Tibial artery (tissue), 4 donors: ENCODE results near the gene TMEM147.
A peak's percentile ranks its signal among the peaks of the same experiment; 100 is the strongest.

ENCODE experiments used
- DNase-seq, 2 donors: peaks; one replicate each; pipeline ENCODE4 v3.0.0-alpha.2; 2019
- H3K27ac ChIP-seq, 2 donors: fragments of 200-600 bp; sonication (generic) in 1 of 2; 1 replicate in 1 of 2; 2 replicates in 1 of 2; pipeline ENCODE4 v1.5.1; 2018 to 2019; ENCODE audit warnings: mild to moderate bottlenecking in 1 of 2
- H3K27me3 ChIP-seq, 2 donors: fragments of 200-600 bp; sonication (generic) in 1 of 2; one replicate each; pipeline versions ENCODE4 v1.5.1 to v1.6.0; 2016 to 2019
- H3K36me3 ChIP-seq, 3 donors: fragments of 200-600 bp; sonication (generic) in 2 of 3; one replicate each; pipeline ENCODE4 v1.5.1; 2016 to 2019; ENCODE audit warnings: mild to moderate bottlenecking in 2 of 3
- H3K4me1 ChIP-seq, 4 donors: fragments of 200-600 bp; sonication (generic) in 2 of 4; 1 replicate in 3 of 4; 2 replicates in 1 of 4; pipeline ENCODE4 v1.5.1; 2016 to 2019
- H3K4me3 ChIP-seq, 2 donors: fragments of 200-600 bp; sonication (generic) in 1 of 2; 1 replicate in 1 of 2; 2 replicates in 1 of 2; pipeline ENCODE4 v1.5.1; 2018 to 2019; ENCODE audit warnings: mild to moderate bottlenecking in 2 of 2
- H3K9me3 ChIP-seq, 3 donors: fragments of 200-600 bp; sonication (generic) in 1 of 3; one replicate each; pipeline ENCODE4 v1.5.1; 2016 to 2019
- intact Hi-C: fragments of 100-400 bp; cut with DNase I; formaldehyde crosslinking; loops from one replicate; pipeline ENCODE4 v1.15.0; 2023; ENCODE audit warnings: low total_unique reads
- TF ChIP-seq, protein P1 (sequence below), 2 experiments: fragments of 200-600 bp in 1 of 2; fragments of 450-650 bp in 1 of 2; IDR thresholded peaks; one replicate each; pipeline ENCODE4 v1.5.1; 2017 to 2019; ENCODE audit warnings: antibody characterized with exemption in 2 of 2, mild to moderate bottlenecking in 1 of 2, moderate library complexity in 1 of 2

Gene TMEM147

DNA sequence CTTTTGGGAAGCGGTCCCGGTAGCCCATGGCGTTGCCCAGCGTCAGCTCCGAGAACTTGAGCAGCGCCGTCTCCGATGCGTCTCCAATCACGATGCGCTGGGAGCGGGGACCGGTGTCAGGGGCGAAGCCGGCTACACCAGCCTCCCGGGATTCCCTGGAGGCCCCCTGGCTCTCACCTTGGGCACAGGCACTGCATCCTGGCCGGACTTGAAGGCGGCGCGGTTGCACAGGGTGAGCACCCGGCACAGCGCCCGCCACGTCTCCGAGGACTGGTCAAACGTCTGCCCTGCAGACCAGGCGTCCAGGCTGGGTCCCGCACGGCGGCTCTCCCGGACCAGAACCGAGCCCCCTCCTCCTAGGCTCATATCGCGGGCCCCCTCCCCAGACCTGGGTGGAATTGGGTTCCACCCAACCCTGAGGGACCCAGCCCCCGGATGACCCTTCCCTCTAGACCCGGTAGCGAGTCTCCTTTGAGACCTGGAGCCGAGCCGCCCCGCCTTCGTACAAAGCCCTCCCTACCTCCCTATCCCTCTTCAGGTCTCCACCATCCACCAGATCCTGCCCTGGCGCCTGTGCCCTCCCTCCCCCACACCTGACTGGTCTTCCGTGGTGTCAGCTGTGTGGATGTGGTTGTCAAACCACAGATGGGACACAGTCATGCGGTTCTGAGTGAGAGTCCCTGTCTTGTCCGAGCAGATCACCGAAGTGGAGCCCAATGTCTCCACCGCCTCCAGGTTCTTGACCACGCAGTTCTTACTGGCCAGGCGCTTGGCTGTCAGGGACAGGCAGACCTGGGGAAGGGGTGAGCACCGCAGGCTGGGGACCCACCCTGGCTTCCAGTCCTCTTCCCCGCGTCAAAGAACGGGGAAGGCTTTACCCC, 13.2 kb downstream of the TMEM147 start:
- Histone ChIP-seq H3K4me1 (peaks cover 0 to 12% (median 9%) of the 10 kb centered on the region in 4 donors), H3K36me3 (no peaks in the 10 kb centered on the region), H3K27ac (no peak overlapping the region), H3K4me3 (peak overlapping the region in 1 of 2 donors; percentile 31), H3K27me3 (peaks cover 0 to 62% of the 10 kb centered on the region in 2 donors), H3K9me3 (no peaks in the 10 kb centered on the region)
- peak in 1 of 2 donors; percentile 6 for DNase-seq
- intact Hi-C loops: no loop called here
- TF ChIP-seq, protein P1, sequence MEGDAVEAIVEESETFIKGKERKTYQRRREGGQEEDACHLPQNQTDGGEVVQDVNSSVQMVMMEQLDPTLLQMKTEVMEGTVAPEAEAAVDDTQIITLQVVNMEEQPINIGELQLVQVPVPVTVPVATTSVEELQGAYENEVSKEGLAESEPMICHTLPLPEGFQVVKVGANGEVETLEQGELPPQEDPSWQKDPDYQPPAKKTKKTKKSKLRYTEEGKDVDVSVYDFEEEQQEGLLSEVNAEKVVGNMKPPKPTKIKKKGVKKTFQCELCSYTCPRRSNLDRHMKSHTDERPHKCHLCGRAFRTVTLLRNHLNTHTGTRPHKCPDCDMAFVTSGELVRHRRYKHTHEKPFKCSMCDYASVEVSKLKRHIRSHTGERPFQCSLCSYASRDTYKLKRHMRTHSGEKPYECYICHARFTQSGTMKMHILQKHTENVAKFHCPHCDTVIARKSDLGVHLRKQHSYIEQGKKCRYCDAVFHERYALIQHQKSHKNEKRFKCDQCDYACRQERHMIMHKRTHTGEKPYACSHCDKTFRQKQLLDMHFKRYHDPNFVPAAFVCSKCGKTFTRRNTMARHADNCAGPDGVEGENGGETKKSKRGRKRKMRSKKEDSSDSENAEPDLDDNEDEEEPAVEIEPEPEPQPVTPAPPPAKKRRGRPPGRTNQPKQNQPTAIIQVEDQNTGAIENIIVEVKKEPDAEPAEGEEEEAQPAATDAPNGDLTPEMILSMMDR (IDR thresholded peaks at IDR 0.05): no peak

DNA sequence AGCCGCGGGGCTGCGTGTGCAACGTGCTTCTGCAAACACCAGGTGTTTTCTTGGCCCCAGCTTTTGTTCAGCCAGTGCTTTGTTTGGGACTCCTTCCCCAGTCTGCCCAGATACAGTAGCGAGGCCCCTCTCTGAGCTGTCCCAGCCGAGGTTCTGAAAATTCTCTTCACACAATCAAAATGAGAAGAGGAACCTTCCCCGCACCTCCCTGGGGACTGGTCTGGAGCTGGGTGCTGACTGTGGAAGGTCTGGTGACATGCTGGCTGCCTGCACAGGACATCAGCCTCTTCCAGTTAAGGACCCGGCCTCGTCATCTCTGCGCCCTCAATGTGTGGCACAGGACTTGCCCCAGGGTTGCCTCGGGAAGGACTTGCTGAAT, 13.8 kb downstream of the TMEM147 start:
- DNase-seq: no peak
- TF ChIP-seq, protein P1 (IDR thresholded peaks at IDR 0.05): no peak
- H3K36me3 ChIP-seq: no peaks in the 10 kb centered on the region
- H3K4me3 ChIP-seq: no peak overlapping the region
- intact Hi-C loops: no loop called here
- H3K9me3 ChIP-seq: no peaks in the 10 kb centered on the region
- peaks cover 0 to 12% (median 9%) of the 10 kb centered on the region in 4 donors for H3K4me1 ChIP-seq
- no peak overlapping the region for H3K27ac ChIP-seq
- peaks cover 0 to 65% of the 10 kb centered on the region in 2 donors for H3K27me3 ChIP-seq

DNA sequence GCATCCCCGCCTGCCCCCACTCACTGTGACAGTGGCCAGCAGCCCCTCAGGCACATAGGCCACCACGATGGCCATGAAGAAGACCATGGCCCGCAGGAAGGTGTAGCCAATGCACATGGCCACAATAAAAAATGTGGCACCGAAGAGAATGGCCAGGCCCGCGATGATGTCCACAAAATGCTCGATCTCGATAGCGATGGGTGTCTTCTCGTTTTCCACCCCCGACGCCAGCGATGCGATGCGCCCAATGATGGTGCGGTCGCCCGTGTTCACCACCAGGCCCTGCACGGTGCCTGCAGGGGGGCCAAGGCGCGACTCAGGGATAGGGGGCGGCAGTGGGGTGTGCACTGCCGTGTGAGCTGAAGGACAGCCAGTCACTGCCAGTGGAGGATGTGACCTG, 14.4 kb downstream of the TMEM147 start:
- Histone ChIP-seq H3K27me3 (peaks cover 0 to 69% of the 10 kb centered on the region in 2 donors), H3K27ac (no peak overlapping the region), H3K4me3 (no peak overlapping the region), H3K4me1 (peaks cover 0 to 12% (median 9%) of the 10 kb centered on the region in 4 donors), H3K9me3 (no peaks in the 10 kb centered on the region), H3K36me3 (no peaks in the 10 kb centered on the region)
- intact Hi-C loops: no loop called here
- TF ChIP-seq, protein P1 (IDR thresholded peaks at IDR 0.05): no peak
- no peak for DNase-seq

DNA sequence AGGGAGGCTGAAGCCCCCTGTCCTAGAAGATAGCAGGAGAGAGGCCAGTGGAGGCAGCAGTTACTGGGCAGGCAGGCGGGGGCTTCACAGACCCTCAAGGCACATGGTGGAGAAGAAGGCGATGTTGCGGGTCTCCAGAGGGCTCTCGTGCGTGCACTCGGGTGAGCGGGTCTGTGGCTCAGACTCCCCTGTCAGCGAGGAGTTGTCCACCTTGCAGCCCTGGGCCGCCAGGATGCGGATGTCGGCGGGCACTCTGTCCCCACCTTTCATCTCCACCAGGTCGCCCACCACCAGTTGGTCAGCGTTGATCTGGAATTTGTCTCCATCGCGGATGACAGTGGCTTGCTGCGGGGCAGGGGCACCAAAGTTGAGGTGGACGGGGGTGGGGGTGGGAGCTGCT, 14.8 kb downstream of the TMEM147 start:
- H3K27ac ChIP-seq: no peak overlapping the region
- TF ChIP-seq, protein P1 (IDR thresholded peaks at IDR 0.05): no peak
- intact Hi-C loops: no loop called here
- no peaks in the 10 kb centered on the region for H3K9me3 ChIP-seq
- no peaks in the 10 kb centered on the region for H3K36me3 ChIP-seq
- peaks cover 0 to 12% (median 9%) of the 10 kb centered on the region in 4 donors for H3K4me1 ChIP-seq
- DNase-seq: no peak
- peaks cover 0 to 73% of the 10 kb centered on the region in 2 donors for H3K27me3 ChIP-seq
- H3K4me3 ChIP-seq: no peak overlapping the region

DNA sequence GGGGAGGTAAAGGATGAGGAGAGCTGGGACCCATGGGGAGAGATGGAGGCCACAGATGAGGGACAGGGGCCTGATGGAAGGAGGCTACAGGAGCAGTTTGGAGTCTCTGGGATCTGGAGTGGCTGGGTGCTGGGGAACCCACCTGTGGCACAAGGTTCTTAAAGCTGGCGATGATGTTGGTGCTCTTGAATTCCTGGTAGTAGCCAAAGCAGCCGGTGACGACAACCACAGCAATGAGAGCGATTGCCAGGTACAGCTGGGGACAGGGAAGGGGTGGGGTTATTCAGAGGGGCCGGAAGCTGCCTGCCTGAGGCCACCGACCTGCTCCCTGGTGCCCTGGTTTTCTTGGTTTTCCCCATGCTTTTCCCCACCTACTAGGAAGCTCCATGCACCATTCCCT, 15.3 kb downstream of the TMEM147 start:
- H3K4me1 ChIP-seq: peaks cover 0 to 12% (median 9%) of the 10 kb centered on the region in 4 donors
- intact Hi-C loops: no loop called here
- no peak overlapping the region for H3K4me3 ChIP-seq
- H3K36me3 ChIP-seq: no peaks in the 10 kb centered on the region
- H3K9me3 ChIP-seq: no peaks in the 10 kb centered on the region
- DNase-seq: no peak
- TF ChIP-seq, protein P1 (IDR thresholded peaks at IDR 0.05): no peak
- no peak overlapping the region for H3K27ac ChIP-seq
- H3K27me3 ChIP-seq: peaks cover 0 to 72% of the 10 kb centered on the region in 2 donors
